ENCODE data around the gene HCFC1R1.

HCFC1R1 gene

GRCh38 chr16:3051494-3051893 is 27.8 kb upstream of the HCFC1R1 start:
- TF ChIP-seq SIN3A (IDR thresholded peaks at IDR 0.05; ENCODE audit: borderline replicate concordance, insufficient read depth, low read length) (no peak), TAF1 (IDR thresholded peaks at IDR 0.05; ENCODE audit: borderline replicate concordance, insufficient read depth, low read length) (no peak), FOXP2 (optimal IDR thresholded peaks at IDR 0.05; ENCODE audit: borderline replicate concordance, extremely low read depth, extremely low read length, insufficient read depth) (no peak), REST (IDR thresholded peaks at IDR 0.05; ENCODE audit: insufficient read depth in 1 of 2, low read depth in 2 of 2, low read length in 2 of 2) (no peak), POLR2AphosphoS5 (IDR thresholded peaks at IDR 0.05; ENCODE audit: low read depth, low read length) (no peak)

GRCh38 chr16:3051009-3051408 is 27.3 kb upstream of the HCFC1R1 start:
- TF ChIP-seq TAF1 (IDR thresholded peaks at IDR 0.05; ENCODE audit: borderline replicate concordance, insufficient read depth, low read length) (no peak), FOXP2 (optimal IDR thresholded peaks at IDR 0.05; ENCODE audit: borderline replicate concordance, extremely low read depth, extremely low read length, insufficient read depth) (no peak), POLR2AphosphoS5 (IDR thresholded peaks at IDR 0.05; ENCODE audit: low read depth, low read length) (no peak), SIN3A (IDR thresholded peaks at IDR 0.05; ENCODE audit: borderline replicate concordance, insufficient read depth, low read length) (no peak), REST (IDR thresholded peaks at IDR 0.05; ENCODE audit: insufficient read depth in 1 of 2, low read depth in 2 of 2, low read length in 2 of 2) (no peak)

GRCh38 chr16:3050487-3050886 is 26.7 kb upstream of the HCFC1R1 start:
- TF ChIP-seq REST (IDR thresholded peaks at IDR 0.05; ENCODE audit: insufficient read depth in 1 of 2, low read depth in 2 of 2, low read length in 2 of 2) (no peak), SIN3A (IDR thresholded peaks at IDR 0.05; ENCODE audit: borderline replicate concordance, insufficient read depth, low read length) (no peak), POLR2AphosphoS5 (IDR thresholded peaks at IDR 0.05; ENCODE audit: low read depth, low read length) (no peak), FOXP2 (optimal IDR thresholded peaks at IDR 0.05; ENCODE audit: borderline replicate concordance, extremely low read depth, extremely low read length, insufficient read depth) (no peak), TAF1 (IDR thresholded peaks at IDR 0.05; ENCODE audit: borderline replicate concordance, insufficient read depth, low read length) (no peak)

GRCh38 chr16:3049921-3050481 is 26.3 kb upstream of the HCFC1R1 start:
- TF ChIP-seq SIN3A (IDR thresholded peaks at IDR 0.05; ENCODE audit: borderline replicate concordance, insufficient read depth, low read length) (no peak), REST (IDR thresholded peaks at IDR 0.05; ENCODE audit: insufficient read depth in 1 of 2, low read depth in 2 of 2, low read length in 2 of 2) (no peak), FOXP2 (optimal IDR thresholded peaks at IDR 0.05; ENCODE audit: borderline replicate concordance, extremely low read depth, extremely low read length, insufficient read depth) (no peak)

GRCh38 chr16:3047387-3047720 is 23.6 kb upstream of the HCFC1R1 start:
- TF ChIP-seq POLR2AphosphoS5 (IDR thresholded peaks at IDR 0.05; ENCODE audit: low read depth, low read length) (no peak), REST (IDR thresholded peaks at IDR 0.05; ENCODE audit: insufficient read depth in 1 of 2, low read depth in 2 of 2, low read length in 2 of 2) (no peak), SIN3A (IDR thresholded peaks at IDR 0.05; ENCODE audit: borderline replicate concordance, insufficient read depth, low read length) (no peak), TAF1 (IDR thresholded peaks at IDR 0.05; ENCODE audit: borderline replicate concordance, insufficient read depth, low read length) (no peak), FOXP2 (optimal IDR thresholded peaks at IDR 0.05; ENCODE audit: borderline replicate concordance, extremely low read depth, extremely low read length, insufficient read depth) (no peak)
